Measurements from ENCODE around the gene VIP. TPM values are rescaled to one million over a fixed set of nuclear protein-coding genes. Genes with fewer than 3 reads are reported as not detected.
A peak's percentile ranks its signal among the peaks of the same experiment; 100 is the strongest.

The VIP gene
- total and polyA plus RNA-seq, 2 of the 13 experiments (the other 11 are each of a cell fraction or from before 2014, with no cell fraction given) = not detected

GRCh38 chr6:152746172-152746553 lies 4.4 kb upstream of the VIP start (continued):
- TF ChIP-seq, protein P1, sequence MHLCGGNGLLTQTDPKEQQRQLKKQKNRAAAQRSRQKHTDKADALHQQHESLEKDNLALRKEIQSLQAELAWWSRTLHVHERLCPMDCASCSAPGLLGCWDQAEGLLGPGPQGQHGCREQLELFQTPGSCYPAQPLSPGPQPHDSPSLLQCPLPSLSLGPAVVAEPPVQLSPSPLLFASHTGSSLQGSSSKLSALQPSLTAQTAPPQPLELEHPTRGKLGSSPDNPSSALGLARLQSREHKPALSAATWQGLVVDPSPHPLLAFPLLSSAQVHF (CRISPR knock-in tag; IDR thresholded peaks at IDR 0.05) = no peak
- peak; percentile 70 for TF ChIP-seq FOXA3 (CRISPR knock-in tag; IDR thresholded peaks at IDR 0.05)
- no peak for TF ChIP-seq NFKBIZ (CRISPR knock-in tag; IDR thresholded peaks at IDR 0.05)
- TF ChIP-seq ZNF484 (CRISPR knock-in tag; IDR thresholded peaks at IDR 0.05; ENCODE audit: borderline replicate concordance, low read depth) = no peak
- TF ChIP-seq ZNF12 (CRISPR knock-in tag; IDR thresholded peaks at IDR 0.05) = peak; percentile 60
- no peak for TF ChIP-seq PTBP1 (IDR thresholded peaks at IDR 0.05; ENCODE audit: low read depth, low read length, poor library complexity, severe bottlenecking)
- TF ChIP-seq BCL6 (CRISPR knock-in tag; IDR thresholded peaks at IDR 0.05) = peak; percentile 31; the same call in 1 of the 2 replicates
- TF ChIP-seq TRIM24 (CRISPR knock-in tag; IDR thresholded peaks at IDR 0.05) = no peak
- peak; percentile 71 for TF ChIP-seq CEBPG (CRISPR knock-in tag; IDR thresholded peaks at IDR 0.05)
- TF ChIP-seq MEIS1 (CRISPR knock-in tag; IDR thresholded peaks at IDR 0.05; ENCODE audit: borderline replicate concordance) = no peak
- no peak for TF ChIP-seq ZNF639 (CRISPR knock-in tag; conservative IDR thresholded peaks at IDR 0.05)
- TF ChIP-seq SKI (IDR thresholded peaks at IDR 0.05; ENCODE audit: partially characterized antibody) = no peak
- no peak for TF ChIP-seq HMGXB4 (CRISPR knock-in tag; IDR thresholded peaks at IDR 0.05; ENCODE audit: borderline replicate concordance in 1 of 2, low read depth in 1 of 2)
- TF ChIP-seq ZFP36 (IDR thresholded peaks at IDR 0.05; ENCODE audit: borderline replicate concordance, low read depth, low read length, partially characterized antibody) = no peak
- peak; percentile 22; the same call in 1 of the 2 replicates for TF ChIP-seq TBX3 (IDR thresholded peaks at IDR 0.05; ENCODE audit: borderline replicate concordance)
- no peak for TF ChIP-seq RNF2 (conservative IDR thresholded peaks at IDR 0.05; ENCODE audit: low read depth)
- no peak for TF ChIP-seq SOX6 (IDR thresholded peaks at IDR 0.05)
- peak; percentile 24; the same call in 1 of the 2 replicates for TF ChIP-seq SOX6 (CRISPR knock-in tag; IDR thresholded peaks at IDR 0.05)
- TF ChIP-seq, protein P2, sequence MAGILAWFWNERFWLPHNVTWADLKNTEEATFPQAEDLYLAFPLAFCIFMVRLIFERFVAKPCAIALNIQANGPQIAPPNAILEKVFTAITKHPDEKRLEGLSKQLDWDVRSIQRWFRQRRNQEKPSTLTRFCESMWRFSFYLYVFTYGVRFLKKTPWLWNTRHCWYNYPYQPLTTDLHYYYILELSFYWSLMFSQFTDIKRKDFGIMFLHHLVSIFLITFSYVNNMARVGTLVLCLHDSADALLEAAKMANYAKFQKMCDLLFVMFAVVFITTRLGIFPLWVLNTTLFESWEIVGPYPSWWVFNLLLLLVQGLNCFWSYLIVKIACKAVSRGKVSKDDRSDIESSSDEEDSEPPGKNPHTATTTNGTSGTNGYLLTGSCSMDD (CRISPR knock-in tag; IDR thresholded peaks at IDR 0.05) = no peak
- TF ChIP-seq ZNF720 (CRISPR knock-in tag; IDR thresholded peaks at IDR 0.05) = no peak
- TF ChIP-seq SOX5 (CRISPR knock-in tag; IDR thresholded peaks at IDR 0.05; ENCODE audit: borderline replicate concordance) = peak; percentile 57; the same call in 1 of the 2 replicates
- TF ChIP-seq NBN (conservative IDR thresholded peaks at IDR 0.05) = no peak
- TF ChIP-seq TEAD3 (CRISPR knock-in tag; optimal IDR thresholded peaks at IDR 0.05; ENCODE audit: borderline replicate concordance) = peak; percentile 11
- peak; percentile 92 for TF ChIP-seq ZNF3 (CRISPR knock-in tag; IDR thresholded peaks at IDR 0.05)
- peak; percentile 60; the same call in 1 of the 2 replicates for TF ChIP-seq CEBPB (IDR thresholded peaks at IDR 0.05; ENCODE audit: borderline replicate concordance, low read depth, low read length)
- TF ChIP-seq, protein P3, sequence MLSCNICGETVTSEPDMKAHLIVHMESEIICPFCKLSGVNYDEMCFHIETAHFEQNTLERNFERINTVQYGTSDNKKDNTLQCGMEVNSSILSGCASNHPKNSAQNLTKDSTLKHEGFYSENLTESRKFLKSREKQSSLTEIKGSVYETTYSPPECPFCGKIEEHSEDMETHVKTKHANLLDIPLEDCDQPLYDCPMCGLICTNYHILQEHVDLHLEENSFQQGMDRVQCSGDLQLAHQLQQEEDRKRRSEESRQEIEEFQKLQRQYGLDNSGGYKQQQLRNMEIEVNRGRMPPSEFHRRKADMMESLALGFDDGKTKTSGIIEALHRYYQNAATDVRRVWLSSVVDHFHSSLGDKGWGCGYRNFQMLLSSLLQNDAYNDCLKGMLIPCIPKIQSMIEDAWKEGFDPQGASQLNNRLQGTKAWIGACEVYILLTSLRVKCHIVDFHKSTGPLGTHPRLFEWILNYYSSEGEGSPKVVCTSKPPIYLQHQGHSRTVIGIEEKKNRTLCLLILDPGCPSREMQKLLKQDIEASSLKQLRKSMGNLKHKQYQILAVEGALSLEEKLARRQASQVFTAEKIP (CRISPR knock-in tag; IDR thresholded peaks at IDR 0.05; ENCODE audit: borderline replicate concordance) = no peak
- peak; percentile 75; the same call in 1 of the 2 replicates for TF ChIP-seq CBX5 (CRISPR knock-in tag; IDR thresholded peaks at IDR 0.05; ENCODE audit: borderline replicate concordance)
